ENCODE data around the gene PYGB.

Gene PYGB

GRCh38 chr20:25271486-25272222 is 23.8 kb downstream of the PYGB start:
- FAIRE-seq, result no peak

- FAIRE-seq, result no peak
Measured at GRCh38 chr20:25272223-25273000, 24.5 kb downstream of the PYGB start.

- no peak for FAIRE-seq
Measured at GRCh38 chr20:25273046-25273445, 25.2 kb downstream of the PYGB start.

- FAIRE-seq, result no peak
Measured at GRCh38 chr20:25273541-25274358, 25.9 kb downstream of the PYGB start.

GRCh38 chr20:25274481-25274880 is 26.6 kb downstream of the PYGB start:
- FAIRE-seq, result no peak

GRCh38 chr20:25274891-25275812 is 27.3 kb downstream of the PYGB start:
- FAIRE-seq, result no peak

- FAIRE-seq, result no peak
Measured at GRCh38 chr20:25275813-25276532, 28.1 kb downstream of the PYGB start.

- no peak for FAIRE-seq
Measured at GRCh38 chr20:25276533-25277050, 28.7 kb downstream of the PYGB start.

GRCh38 chr20:25277051-25277801 is 29.3 kb downstream of the PYGB start:
- FAIRE-seq, result no peak

- no peak for FAIRE-seq
Measured at GRCh38 chr20:25277941-25278521, 30.1 kb downstream of the PYGB start.

GRCh38 chr20:25278636-25279361 is 30.9 kb downstream of the PYGB start:
- no peak for FAIRE-seq

- FAIRE-seq, result no peak
Measured at GRCh38 chr20:25279403-25279802, 31.5 kb downstream of the PYGB start.

GRCh38 chr20:25280051-25280573 is 32.2 kb downstream of the PYGB start:
- FAIRE-seq, result no peak

- FAIRE-seq, result no peak
Measured at GRCh38 chr20:25280574-25281535, 33.0 kb downstream of the PYGB start.

- FAIRE-seq, result no peak
Measured at GRCh38 chr20:25281541-25281991, 33.7 kb downstream of the PYGB start.

GRCh38 chr20:25282034-25282781 is 34.3 kb downstream of the PYGB start:
- FAIRE-seq, result no peak

- FAIRE-seq, result no peak
Measured at GRCh38 chr20:25282796-25283195, 34.9 kb downstream of the PYGB start.

Measured in TTC549 (cell line).